Gastroesophageal sphincter (tissue), 4 donors: ENCODE data around the gene MRPL3. TPM values are rescaled to one million over a fixed set of nuclear protein-coding genes. Genes with fewer than 3 reads are reported as not detected.

Experiments used
- ATAC-seq: fragments of 150-250 bp; one replicate; pipeline ENCODE4 v1.9.1; 2016; ENCODE audit warnings: mild to moderate bottlenecking, moderate library complexity
- H3K27ac ChIP-seq, 4 donors: fragments of 200-600 bp; sonication (generic) in 3 of 4; 1 replicate in 3 of 4; 2 replicates in 1 of 4; pipeline ENCODE4 v1.5.1; 2016 to 2019
- H3K27me3 ChIP-seq: fragments of 200-600 bp; sonication (generic); one replicate; pipeline ENCODE4 v1.5.1; 2019
- H3K36me3 ChIP-seq, 2 donors: fragments of 200-600 bp; sonication (generic); one replicate each; pipeline ENCODE4 v1.5.1; 2019; ENCODE audit warnings: control low read depth in 1 of 2
- H3K4me1 ChIP-seq, 3 donors: fragments of 200-600 bp; sonication (generic); 1 replicate in 2 of 3; 2 replicates in 1 of 3; pipeline ENCODE4 v1.5.1; 2016 to 2019; ENCODE audit warnings: control low read depth in 2 of 3
- H3K4me3 ChIP-seq, 2 donors: fragments of 200-600 bp; sonication (generic); one replicate each; pipeline ENCODE4 v1.5.1; 2019; ENCODE audit warnings: mild to moderate bottlenecking in 1 of 2, moderate library complexity in 1 of 2
- H3K9me3 ChIP-seq, 3 donors: fragments of 200-600 bp; sonication (generic); one replicate each; pipeline ENCODE4 v1.5.1; 2017 to 2019; ENCODE audit warnings: control low read depth in 2 of 3
- CTCF ChIP-seq, 4 experiments: fragments of 200-600 bp in 2 of 4; fragments of 450-650 bp in 2 of 4; sonication (generic) in 1 of 4; IDR thresholded peaks; one replicate each; pipeline ENCODE4 v1.5.1; 2017 to 2019; ENCODE audit warnings: antibody characterized with exemption in 4 of 4, mild to moderate bottlenecking in 2 of 4, moderate library complexity in 2 of 4
- EP300 ChIP-seq: sonication (generic); formaldehyde crosslinking; IDR thresholded peaks from one replicate; pipeline ENCODE4 v1.6.1; 2017; ENCODE audit warnings: antibody characterized with exemption, mild to moderate bottlenecking
- POLR2A ChIP-seq, 2 donors: fragments of 450-650 bp; IDR thresholded peaks; one replicate each; pipeline ENCODE4 v1.6.1; 2017; ENCODE audit warnings: antibody characterized with exemption in 2 of 2, mild to moderate bottlenecking in 2 of 2, moderate library complexity in 1 of 2
- POLR2AphosphoS5 ChIP-seq: sonication (generic); formaldehyde crosslinking; IDR thresholded peaks from one replicate; pipeline ENCODE4 v1.6.1; 2017; ENCODE audit warnings: antibody characterized with exemption
- WGBS, 2 donors: methylation state at CpG; one replicate each; pipeline ENCODE4 v1.1.5; 2018; ENCODE audit warnings: low coverage in 1 of 2; 5-methylcytosine and 5-hydroxymethylcytosine counted together
- small RNA-seq, 4 donors: library from RNA; depleted of rRNA; stranded (forward); fragments of <200 nt; gene quantifications; one replicate each; pipeline ENCODE3, GENCODE V24; 2016
- total RNA-seq, 4 donors: library from RNA; depleted of rRNA; stranded (reverse); fragments of >200 nt; gene quantifications; one replicate each; pipeline ENCODE4 v1.1.0, GENCODE V29; 2016

Gene MRPL3
- total RNA-seq, 4 donors from 2014 or later = 62.1 to 95.9 (median 85.6) TPM

- ATAC-seq = no peak
- WGBS, 2 donors = 67 to 71% methylated on average over 1 of the region's 1 CpG
These were observed 81.5 kb downstream of the MRPL3 start for GRCh38 chr3:131421301-131421700.

GRCh38 chr3:131417751-131418150 lies 85.0 kb downstream of the MRPL3 start:
- H3K27ac ChIP-seq = no peak overlapping the region
- ATAC-seq = no peak
- peaks cover 0 to 9% (median 0%) of the 10 kb centered on the region in 3 donors for H3K9me3 ChIP-seq
- no peak overlapping the region for H3K4me3 ChIP-seq
- no peak for TF ChIP-seq CTCF (IDR thresholded peaks at IDR 0.05)
- no peaks in the 10 kb centered on the region for H3K4me1 ChIP-seq
- H3K27me3 ChIP-seq = no peaks in the 10 kb centered on the region
- no peaks in the 10 kb centered on the region for H3K36me3 ChIP-seq
- WGBS, 2 donors = 83 to 100% methylated on average over 1 to 2 of the region's 2 CpGs

More at GRCh38 chr3:131421301-131421700, 81.5 kb downstream of the MRPL3 start:
- Histone ChIP-seq H3K4me3 (no peak overlapping the region), H3K27me3 (no peaks in the 10 kb centered on the region), H3K9me3 (peaks cover 0 to under 1% (median 0%) of the 10 kb centered on the region in 3 donors), H3K27ac (no peak overlapping the region), H3K4me1 (no peaks in the 10 kb centered on the region), H3K36me3 (no peaks in the 10 kb centered on the region)
- no peak for TF ChIP-seq POLR2AphosphoS5
- TF ChIP-seq CTCF (IDR thresholded peaks at IDR 0.05) = no peak
- no peak for TF ChIP-seq POLR2A (IDR thresholded peaks at IDR 0.05)
- TF ChIP-seq EP300 = no peak

Small RNAs within 50 kb of the gene (small RNA-seq; reads per million reads assigned to genes)
- gene AC107027.2 (0 reads per million in 4 donors), gene SNORA58 (5.1 to 8.2 (median 5.5) reads per million in 4 donors)

Other genes starting within 250 kb of the MRPL3 start
- gene NUDT16, start 121.2 kb downstream of the MRPL3 start, total RNA-seq = 10 to 100 TPM; 28.8 to 56.5 (median 37.4) TPM